Stimulated activated CD4-positive, alpha-beta T cell treated with anti-CD3 and anti-CD28 coated beads, TNF-alpha, amount 100 ng/mL, for 24 hours (primary cell): ENCODE measurements around the gene CSRNP3.
"Not testable (repeated sequence)": the region's sequence is repeated elsewhere in the genome, so short reads cannot be mapped to it uniquely, and the experiment has no call there.

Source experiments
- DNase-seq, 3 experiments: peaks; one replicate each; pipeline ENCODE4 v3.0.0-alpha.2; 2020; ENCODE audit warnings: low read depth in 3 of 3

Gene CSRNP3

DNA sequence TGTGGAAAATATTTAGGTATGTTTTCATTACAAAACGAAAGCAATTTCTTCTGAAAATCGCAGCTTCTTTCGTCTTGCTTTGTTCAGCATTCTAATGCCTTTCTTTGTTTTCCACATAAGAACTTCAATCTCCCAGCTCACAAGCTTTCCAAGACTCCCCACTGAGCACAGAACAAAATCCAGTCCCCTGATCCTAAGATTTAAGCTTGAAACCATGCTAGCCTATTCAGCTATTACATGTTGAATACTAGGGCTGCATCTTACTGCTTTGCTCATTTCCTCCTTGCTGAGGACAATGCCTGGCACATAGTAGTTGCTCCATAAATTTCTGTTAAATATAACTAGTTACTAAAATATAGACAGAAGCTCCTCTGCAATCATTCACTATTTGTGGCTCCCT is 163.9 kb downstream of the CSRNP3 start:
- DNase-seq, result no peak

DNA sequence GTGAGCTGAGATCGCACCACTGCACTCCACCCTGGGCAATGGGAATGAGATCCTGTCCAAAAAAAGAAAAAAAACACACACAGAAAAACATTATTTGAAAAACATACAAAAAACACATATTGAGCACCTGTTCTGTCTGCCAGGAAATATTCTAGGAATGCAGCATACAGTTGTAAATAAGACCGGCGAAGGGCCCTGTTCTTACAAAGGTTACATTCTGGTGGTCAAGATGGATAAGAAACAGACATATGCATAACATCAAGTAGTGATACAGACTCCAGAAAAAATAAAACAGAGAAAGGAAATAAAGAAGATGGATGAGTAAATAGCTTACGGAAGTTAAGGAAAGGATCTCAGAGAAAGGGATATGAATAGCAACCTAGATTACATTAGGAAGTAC is 164.8 kb downstream of the CSRNP3 start:
- no peak for DNase-seq

DNA sequence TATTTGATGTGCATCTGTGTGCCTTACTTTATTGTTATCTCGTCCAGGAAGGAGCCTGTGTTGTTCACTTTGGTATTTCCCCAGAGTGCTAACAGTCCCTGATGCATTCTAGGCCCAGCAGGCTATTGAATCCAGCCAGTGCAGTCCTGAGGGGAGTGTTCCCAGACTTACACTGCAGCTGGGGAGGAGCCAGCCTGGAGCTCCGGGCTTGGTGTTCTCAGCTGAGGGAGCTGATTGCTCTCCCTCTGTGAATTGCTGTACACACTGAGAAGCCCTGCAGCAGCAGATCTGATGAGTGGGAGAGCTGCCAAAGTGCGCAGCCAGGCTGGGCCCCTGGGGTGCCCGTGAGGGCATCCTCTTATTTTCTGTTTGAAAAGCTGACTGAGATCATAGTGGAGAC is 165.4 kb downstream of the CSRNP3 start:
- DNase-seq, result no peak

DNA sequence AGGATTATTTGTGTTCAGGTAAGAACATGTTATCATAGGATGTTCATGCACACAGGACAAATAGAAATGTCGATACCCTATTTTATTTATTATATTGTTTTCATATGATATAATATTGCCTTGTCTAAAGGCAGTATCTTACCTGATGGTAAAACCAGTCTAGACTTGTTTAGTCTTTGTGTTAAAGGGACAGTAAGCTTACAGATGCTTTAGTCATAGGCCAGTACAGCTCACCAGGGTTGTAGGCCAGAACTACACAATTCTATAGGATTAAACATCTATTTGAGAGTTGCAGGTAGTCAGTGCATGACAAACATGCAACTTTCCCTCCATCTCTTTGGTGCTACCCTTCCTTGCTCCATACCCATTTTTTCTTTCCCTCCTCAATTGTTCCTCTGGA is 166.0 kb downstream of the CSRNP3 start:
- no peak for DNase-seq

DNA sequence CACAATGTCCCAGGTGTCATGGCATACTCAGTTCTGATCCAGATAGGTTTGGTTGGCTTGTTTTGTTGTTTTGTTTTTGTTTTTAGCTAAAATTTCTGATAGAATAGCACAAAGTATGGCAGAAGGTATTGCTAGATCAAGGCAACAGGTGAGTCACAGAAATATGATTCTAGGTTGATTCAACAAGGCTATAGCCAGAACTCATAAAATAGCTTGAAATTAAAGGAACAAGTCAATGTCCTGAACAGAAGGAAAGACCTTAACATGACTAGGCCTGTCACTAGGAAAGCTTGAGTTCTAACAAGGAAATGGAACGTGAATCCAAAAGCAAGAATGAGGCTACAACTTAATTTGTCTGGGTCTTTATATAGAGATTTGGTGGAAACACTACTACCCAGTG is 167.5 kb downstream of the CSRNP3 start:
- no peak for DNase-seq

DNA sequence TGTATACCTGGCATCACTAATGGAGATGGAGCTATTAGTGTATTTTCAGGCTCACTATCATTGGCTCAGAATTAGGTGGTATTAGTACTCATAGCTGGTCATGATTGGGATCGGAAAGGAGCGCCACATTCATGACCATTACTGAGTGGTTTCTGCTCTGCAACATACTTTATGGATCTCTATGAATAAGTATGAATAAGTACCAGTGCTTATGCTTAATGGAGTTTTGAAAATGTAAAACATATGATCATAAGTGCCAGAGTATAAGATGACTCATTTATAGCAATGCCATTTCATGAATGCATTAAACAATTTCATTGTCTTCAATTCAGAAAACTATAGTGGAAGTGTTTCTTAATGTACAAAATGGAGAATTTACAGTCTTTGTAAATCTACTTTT is 167.9 kb downstream of the CSRNP3 start:
- no peak for DNase-seq

DNA sequence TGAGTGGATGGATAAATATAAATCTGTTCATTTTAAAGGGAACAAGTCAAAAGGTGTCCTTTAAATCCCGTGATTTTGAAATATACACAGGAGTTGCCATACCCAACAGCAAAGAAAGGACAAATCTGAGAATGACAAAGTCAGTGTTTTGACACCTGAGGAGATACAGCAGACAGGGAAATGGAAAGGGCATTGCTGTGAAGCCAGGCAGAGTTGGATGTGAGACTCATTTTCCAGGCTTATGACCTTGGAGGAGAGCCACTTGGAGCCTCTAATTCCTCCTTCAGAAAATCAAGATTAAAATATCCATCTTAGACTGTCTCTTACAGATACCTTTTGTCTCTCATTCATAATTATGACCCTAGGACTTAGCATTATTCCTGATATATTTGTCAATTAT is 170.0 kb downstream of the CSRNP3 start:
- DNase-seq, result no peak

DNA sequence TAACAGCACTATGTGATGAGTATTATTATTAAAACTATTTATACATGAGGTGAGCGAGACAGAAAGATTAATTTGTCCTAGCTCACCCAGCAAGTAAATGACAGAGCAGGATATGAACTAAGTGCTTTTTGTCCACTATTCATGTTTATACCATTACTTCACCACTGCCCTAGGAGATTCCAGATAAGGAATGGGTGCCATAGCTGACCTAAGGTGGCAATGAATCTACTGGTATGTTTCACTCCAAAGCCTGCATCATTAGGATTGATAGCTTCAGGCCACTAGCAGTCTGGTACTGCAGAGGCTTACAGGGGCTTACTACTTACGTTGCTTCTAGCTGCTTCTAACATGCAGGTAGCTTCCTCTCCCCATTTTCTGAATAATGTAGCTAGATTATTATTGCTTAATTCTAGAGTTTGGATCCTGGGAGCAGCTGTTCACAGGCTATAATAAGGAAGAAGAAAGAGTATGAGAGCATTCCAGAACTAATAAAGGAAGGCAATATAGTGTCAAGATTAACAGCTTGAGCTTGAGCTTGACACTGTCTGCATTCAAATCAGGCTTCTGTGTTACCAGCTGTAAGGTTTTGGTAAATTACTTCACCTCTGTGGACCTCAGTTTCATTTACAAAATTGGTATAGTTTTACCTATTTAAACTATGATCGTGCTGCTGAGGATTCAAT is 170.9 kb downstream of the CSRNP3 start:
- DNase-seq, result no peak

DNA sequence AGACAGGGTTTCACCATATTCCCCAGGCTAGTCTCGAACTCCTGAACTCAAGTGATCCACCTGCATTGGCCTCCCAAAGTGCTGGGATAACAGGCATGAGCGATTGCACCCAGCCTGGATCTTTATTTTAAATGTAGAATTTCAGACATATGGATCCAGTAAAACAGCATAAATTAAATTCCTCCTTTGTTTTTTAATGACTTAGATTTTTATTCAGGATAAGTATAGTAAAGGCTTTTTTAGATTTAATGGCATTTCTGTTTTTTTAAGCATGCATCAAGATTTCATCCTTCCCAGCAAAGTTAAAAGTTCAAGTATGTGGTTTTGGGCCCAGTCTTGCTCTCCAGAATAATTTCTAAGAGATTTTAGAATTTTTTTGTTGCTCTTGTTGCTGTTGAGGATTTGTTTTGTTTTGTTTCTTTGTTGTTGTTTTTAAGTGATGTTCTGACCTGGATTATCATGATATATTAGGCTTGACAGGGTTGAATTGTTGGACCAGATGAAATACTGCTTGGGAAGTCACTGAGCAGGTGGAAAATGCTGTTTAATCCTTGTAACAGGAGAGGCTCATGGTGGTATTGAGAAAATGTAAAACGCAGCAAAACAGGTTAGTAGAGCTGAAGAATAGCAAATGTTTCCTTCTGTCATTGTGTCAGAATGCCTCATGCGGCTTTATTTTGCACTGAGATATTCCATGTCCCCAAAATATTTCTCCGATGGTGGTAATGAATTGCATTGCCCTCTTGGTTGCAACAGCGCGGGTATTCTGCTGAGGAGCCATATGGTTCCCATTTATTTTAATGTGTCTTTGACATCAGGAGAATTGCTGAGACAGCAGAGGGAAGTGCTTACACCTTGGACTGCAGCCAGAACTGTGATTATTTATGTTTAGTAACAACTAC is 176.7 kb downstream of the CSRNP3 start:
- DNase-seq, result no peak

DNA sequence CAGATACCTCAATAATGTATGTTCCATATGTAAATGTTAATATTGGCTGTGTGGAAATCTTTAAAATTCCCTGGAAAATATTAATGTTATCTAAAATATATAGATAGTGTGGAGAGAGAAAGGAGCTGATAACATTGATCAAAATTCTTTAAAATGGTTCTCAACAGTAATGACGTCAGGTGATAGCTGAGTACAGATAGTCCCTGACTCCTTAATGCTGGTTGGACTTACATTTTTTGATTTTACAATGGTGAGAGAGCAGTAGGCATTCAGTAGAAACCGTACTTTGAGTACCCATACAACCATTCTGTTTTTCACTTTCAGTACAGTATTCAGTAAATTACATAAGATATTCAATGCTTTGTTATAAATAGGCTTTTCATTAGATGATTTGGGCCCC is 177.9 kb downstream of the CSRNP3 start:
- DNase-seq, result no peak

DNA sequence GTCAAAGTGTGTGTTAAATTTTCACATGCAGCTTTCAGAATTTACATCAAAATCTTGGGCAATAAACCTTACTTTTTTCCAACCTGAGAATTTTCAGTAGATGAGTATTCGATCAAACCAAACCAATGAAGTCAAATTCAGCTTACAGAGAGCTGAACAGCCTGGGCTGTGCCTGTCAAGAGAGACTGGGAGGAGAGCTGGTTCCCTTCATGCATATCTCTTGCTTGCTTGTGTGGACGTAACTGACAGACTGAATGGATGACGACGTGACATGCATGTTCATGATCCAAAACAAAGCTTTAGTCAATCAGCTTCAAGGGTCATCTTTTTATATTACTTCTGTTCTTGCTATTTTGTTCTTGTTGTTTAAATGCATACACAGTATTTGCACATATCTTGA is 179.3 kb downstream of the CSRNP3 start:
- DNase-seq, result no peak

DNA sequence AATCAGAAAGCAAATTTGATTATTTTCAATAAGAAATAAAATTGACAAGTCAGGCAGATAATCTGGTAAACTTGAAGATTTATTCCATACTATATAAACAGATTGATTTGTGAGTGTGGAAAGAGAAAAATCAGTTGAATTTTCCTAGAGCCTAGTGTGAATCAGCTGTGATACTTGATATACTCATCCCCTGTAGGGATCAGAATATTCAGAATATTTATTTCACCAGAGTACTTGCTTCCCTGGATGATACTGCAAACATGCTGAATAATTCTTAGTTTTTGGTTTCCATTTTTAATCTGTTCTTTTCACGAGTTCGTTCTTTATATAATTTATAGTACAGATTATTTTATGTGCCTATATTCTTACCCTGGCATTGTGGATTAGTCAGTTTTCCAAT is 181.7 kb downstream of the CSRNP3 start:
- no peak for DNase-seq

DNA sequence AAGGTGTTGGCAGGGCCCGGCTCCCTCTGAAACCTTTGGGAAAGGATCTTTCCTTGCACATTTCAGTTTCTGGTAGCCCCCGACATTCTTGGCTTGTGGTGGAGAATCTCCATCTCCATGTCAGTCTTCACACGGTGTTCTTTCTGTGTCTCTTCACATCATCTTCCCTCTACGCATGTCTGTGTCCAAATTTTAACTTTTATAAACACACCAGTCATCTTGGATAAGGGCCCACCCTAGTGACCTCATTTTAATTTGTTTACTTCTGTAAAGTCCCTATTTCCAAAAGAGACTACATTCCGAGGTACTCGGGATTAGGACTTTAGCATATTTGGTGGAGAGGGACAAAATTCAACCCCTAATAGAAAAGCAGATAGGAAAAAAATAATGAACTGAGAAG is 186.2 kb downstream of the CSRNP3 start:
- DNase-seq, result no peak

DNA sequence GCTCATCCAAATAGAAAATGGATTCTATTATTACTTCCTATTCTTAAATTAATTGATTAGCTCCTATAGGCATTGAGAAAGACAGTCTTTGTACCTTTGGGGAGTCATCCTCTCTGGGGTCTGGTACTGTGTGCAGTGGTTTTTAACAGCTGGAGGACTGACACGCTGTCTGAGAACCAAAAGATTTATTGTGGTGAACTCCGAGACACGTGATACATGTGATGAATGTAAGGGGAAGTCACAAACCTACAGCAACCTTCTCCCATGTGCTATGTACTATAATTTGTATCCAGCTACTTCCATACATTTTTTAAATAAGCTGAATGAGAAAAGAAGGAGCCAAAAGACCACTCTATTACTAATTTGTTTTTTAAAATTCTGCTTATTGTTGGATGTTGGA is 190.9 kb downstream of the CSRNP3 start:
- no peak for DNase-seq

DNA sequence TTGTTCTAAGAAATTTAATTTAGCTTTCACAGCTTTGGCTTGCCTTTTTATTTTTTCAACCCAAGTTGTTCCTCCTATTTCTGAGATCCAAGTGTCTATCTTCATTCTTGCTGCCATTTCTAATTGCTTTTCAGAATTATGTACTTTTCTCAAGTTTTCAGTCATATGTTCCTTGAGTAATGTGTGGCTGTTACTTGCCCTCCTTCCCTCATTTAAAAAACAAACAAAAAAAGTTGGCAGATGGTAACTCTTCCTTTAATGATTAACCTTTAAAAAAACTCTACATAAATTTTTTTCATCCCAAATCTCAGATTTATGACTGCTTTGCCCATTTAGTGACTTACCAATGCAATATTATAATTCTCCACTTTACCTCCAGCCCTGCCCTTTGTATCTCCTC is 193.2 kb downstream of the CSRNP3 start:
- DNase-seq, result no peak

DNA sequence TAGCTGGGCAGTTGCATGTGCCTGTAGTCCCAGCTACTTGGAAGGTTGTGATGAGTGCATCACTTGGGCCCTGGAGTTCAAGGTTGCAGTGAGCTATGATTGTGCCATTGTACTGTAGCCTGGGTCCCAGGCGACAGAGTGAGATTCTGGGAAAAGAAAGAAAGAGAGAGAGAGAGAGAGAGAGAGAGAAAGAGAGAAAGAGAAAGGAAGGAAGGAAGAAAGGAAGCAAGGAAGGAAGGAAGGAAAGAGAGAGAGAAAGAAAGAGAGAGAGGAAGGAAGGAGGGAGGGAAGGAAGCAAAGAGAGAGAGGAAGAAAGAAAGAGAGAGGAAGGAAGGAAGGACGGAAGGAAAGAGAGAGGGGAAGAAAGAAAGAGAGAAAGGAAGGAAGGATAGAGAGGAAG is 196.1 kb downstream of the CSRNP3 start:
- no peak for DNase-seq

DNA sequence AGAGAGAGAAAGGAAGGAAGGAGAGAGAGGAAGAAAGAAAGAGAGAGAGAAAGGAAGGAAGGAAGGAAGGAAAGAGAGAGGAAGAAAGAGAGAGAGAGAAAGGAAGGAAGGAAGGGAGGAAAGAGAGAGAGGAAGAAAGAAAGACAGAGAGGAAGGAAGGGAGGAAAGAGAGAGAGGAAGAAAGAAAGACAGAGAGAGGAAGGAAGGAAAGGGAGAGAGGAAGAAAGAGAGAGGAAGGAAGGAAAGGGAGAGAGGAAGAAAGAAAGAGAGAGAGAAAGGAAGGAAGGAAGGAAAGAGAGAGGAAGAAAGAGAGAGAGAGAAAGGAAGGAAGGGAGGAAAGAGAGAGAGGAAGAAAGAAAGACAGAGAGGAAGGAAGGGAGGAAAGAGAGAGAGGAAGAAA is 196.6 kb downstream of the CSRNP3 start:
- not testable (repeated sequence) for DNase-seq

DNA sequence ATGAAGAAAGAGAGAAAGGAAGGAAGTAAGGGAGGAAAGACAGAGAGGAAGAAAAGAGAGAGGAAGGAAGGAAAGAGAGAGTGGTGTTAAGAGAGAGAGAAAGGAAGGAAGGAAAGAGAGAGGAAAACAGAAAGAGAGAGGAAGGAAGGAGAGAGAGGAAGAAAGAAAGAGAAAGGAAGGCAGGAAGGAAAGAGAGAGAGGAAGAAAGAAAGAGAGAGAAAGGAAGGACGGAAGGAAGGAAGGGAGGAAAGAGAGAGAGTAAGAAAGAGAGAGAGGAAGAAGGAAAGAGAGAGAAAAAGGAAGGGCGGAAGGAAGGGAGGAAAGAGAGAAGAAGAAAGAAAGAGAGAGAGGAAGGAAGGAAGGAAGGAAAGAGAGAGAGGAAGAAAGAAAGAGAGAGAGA is 197.1 kb downstream of the CSRNP3 start:
- DNase-seq, result no peak

DNA sequence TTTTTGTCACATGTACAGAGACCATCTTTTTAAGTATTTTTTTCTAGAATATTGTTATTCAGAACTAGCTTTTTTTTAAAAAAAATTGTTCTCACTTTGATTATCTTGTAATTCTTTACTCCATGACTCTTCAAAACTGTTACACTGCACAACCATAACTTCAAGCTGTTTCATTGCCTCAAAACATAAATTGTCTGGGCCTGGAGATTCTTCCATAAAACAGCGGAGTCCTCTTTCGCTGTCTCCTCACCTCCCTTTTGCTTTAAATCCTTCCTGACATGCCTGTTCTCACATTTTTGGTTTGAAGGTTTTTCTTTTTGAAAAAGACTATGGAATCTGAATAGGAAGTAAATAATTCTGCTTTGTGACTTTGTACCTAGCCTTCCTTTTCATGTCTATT is 197.9 kb downstream of the CSRNP3 start:
- no peak for DNase-seq

DNA sequence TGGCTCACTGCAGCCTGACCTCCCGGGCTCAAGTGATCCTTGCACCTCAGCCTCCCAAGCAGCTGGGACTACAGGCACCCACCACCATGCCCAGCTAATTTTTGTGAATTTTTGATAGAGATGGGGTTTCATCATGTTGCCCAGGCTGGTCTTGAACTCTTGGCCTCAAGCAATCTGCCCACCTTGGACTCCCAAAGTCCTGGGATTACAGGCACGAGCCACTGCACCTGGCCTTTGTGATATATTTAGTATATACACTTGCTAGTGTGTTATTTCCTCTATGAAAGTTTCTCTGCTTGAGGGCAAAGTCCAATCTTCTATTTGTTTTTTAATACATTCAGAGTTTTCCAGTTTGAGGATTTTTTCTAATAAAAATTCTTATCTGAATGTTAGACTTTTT is 205.3 kb downstream of the CSRNP3 start:
- DNase-seq, result no peak

DNA sequence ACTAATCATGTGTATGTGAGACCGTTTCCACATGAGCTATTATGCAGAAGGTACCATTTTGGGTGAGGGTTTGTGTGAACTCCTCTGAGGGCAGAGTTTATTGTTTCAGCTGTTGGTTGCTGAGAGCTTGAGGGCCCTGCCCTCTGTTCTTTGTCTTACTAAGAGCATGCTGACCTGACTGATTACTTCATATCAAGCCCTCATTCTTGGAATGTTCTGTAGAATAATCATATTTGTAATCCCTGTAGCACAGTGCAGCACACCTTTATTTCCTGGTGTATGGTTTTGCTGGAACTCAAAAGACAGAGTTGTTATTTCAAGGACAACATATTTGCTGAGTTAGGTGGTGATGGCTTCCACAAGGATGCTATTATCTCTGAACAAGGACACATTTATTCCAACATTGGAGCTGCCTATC is 206.1 kb downstream of the CSRNP3 start:
- DNase-seq, result no peak

DNA sequence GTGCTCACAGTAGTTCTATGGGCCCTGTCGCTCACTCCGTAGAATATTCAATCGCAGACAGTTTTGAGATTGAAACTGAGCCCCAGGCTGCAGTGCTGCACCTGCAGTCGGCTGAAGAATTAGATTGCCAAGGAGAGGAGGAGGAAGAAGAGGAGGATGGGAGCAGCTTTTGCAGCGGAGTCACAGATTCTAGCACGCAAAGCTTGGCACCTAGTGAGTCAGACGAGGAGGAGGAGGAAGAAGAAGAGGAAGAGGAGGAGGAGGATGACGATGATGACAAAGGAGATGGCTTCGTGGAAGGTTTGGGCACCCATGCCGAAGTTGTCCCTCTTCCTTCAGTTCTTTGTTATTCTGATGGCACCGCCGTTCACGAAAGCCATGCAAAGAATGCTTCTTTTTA is 209.4 kb downstream of the CSRNP3 start:
- DNase-seq, result no peak

DNA sequence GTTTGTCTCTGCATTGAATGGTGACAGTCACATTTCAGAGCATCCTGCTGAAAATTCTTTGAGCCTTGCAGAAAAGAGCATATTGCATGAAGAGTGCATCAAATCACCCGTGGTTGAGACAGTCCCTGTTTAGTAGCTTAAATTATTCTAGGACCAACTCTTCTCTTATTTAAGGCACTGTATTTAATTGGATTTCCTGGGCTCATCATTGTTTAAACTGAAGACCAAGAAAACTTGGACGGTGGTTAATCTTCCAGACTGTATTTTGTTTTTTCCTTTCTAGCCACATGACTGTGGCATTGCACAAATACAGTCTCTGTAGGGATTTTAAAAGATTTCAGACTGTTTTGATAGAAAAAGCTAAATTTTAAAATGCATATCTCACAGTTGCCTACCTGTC is 210.1 kb downstream of the CSRNP3 start:
- DNase-seq, result no peak
